ENCODE data around the gene MYOF. TPM values are rescaled to one million over a fixed set of nuclear protein-coding genes. Genes with fewer than 3 reads are reported as not detected.

Gene MYOF
- total RNA-seq, 1 donor = 379 TPM

- no peak for DNase-seq (ENCODE audit: insufficient read length, low spot score, missing footprints)
- no peak overlapping the region for H2AFZ ChIP-seq (ENCODE audit: low read length)
- H3K27me3 ChIP-seq (ENCODE audit: insufficient read depth, low read length) = no peaks in the 10 kb centered on the region
- TF ChIP-seq CTCF (IDR thresholded peaks at IDR 0.05; ENCODE audit: extremely low read depth, low read depth, low read length) = peak; percentile 52
- peaks cover 14% of the 10 kb centered on the region for H4K20me1 ChIP-seq (ENCODE audit: insufficient read depth, low read length)
- H3K9me3 ChIP-seq (ENCODE audit: low read depth, low read length) = no peaks in the 10 kb centered on the region
- H3K27ac ChIP-seq (ENCODE audit: low read depth, low read length) = no peak overlapping the region
- H3K4me2 ChIP-seq (ENCODE audit: insufficient read depth, low read length) = no peak overlapping the region
- H3K79me2 ChIP-seq (ENCODE audit: insufficient read depth, low read length) = peaks cover 9% of the 10 kb centered on the region
- H3K4me1 ChIP-seq (ENCODE audit: insufficient read depth, low read length) = no peaks in the 10 kb centered on the region
- H3K36me3 ChIP-seq (ENCODE audit: insufficient read depth, low read length) = peaks cover 88% of the 10 kb centered on the region
- H3K4me3 ChIP-seq (ENCODE audit: insufficient read depth, low read length) = no peak overlapping the region
These were observed 124.5 kb downstream of the MYOF start for GRCh38 chr10:93357680-93358079.

GRCh38 chr10:93356516-93356915 is 125.6 kb downstream of the MYOF start:
- Histone ChIP-seq H3K4me2 (ENCODE audit: insufficient read depth, low read length) (no peak overlapping the region), H3K36me3 (ENCODE audit: insufficient read depth, low read length) (peaks cover 94% of the 10 kb centered on the region), H3K4me1 (ENCODE audit: insufficient read depth, low read length) (no peaks in the 10 kb centered on the region), H4K20me1 (ENCODE audit: insufficient read depth, low read length) (peaks cover 14% of the 10 kb centered on the region), H3K79me2 (ENCODE audit: insufficient read depth, low read length) (peaks cover 9% of the 10 kb centered on the region), H3K9me3 (ENCODE audit: low read depth, low read length) (no peaks in the 10 kb centered on the region), H3K27me3 (ENCODE audit: insufficient read depth, low read length) (no peaks in the 10 kb centered on the region), H3K27ac (ENCODE audit: low read depth, low read length) (no peak overlapping the region), H3K4me3 (ENCODE audit: insufficient read depth, low read length) (no peak overlapping the region), H2AFZ (ENCODE audit: low read length) (no peak overlapping the region)
- no peak for DNase-seq (ENCODE audit: insufficient read length, low spot score, missing footprints)
- no peak for TF ChIP-seq CTCF (IDR thresholded peaks at IDR 0.05; ENCODE audit: extremely low read depth, low read depth, low read length)

GRCh38 chr10:93352638-93353383 is 129.3 kb downstream of the MYOF start:
- DNase-seq (ENCODE audit: insufficient read length, low spot score, missing footprints) = no peak
- no peak overlapping the region for H2AFZ ChIP-seq (ENCODE audit: low read length)
- H3K27ac ChIP-seq (ENCODE audit: low read depth, low read length) = no peak overlapping the region
- H3K79me2 ChIP-seq (ENCODE audit: insufficient read depth, low read length) = peaks cover 3% of the 10 kb centered on the region
- no peak overlapping the region for H3K4me3 ChIP-seq (ENCODE audit: insufficient read depth, low read length)
- peaks cover 4% of the 10 kb centered on the region for H4K20me1 ChIP-seq (ENCODE audit: insufficient read depth, low read length)
- peak; percentile 69 for TF ChIP-seq CTCF (IDR thresholded peaks at IDR 0.05; ENCODE audit: extremely low read depth, low read depth, low read length)
- no peaks in the 10 kb centered on the region for H3K9me3 ChIP-seq (ENCODE audit: low read depth, low read length)
- H3K4me1 ChIP-seq (ENCODE audit: insufficient read depth, low read length) = no peaks in the 10 kb centered on the region
- H3K27me3 ChIP-seq (ENCODE audit: insufficient read depth, low read length) = no peaks in the 10 kb centered on the region
- no peak overlapping the region for H3K4me2 ChIP-seq (ENCODE audit: insufficient read depth, low read length)
- H3K36me3 ChIP-seq (ENCODE audit: insufficient read depth, low read length) = peaks cover 99% of the 10 kb centered on the region

- no peak overlapping the region for H3K27ac ChIP-seq (ENCODE audit: low read depth, low read length)
- no peaks in the 10 kb centered on the region for H4K20me1 ChIP-seq (ENCODE audit: insufficient read depth, low read length)
- no peak for DNase-seq (ENCODE audit: insufficient read length, low spot score, missing footprints)
- TF ChIP-seq CTCF (IDR thresholded peaks at IDR 0.05; ENCODE audit: extremely low read depth, low read depth, low read length) = no peak
- H2AFZ ChIP-seq (ENCODE audit: low read length) = no peak overlapping the region
- H3K27me3 ChIP-seq (ENCODE audit: insufficient read depth, low read length) = no peaks in the 10 kb centered on the region
- H3K36me3 ChIP-seq (ENCODE audit: insufficient read depth, low read length) = peaks cover 97% of the 10 kb centered on the region
- H3K79me2 ChIP-seq (ENCODE audit: insufficient read depth, low read length) = peaks cover 16% of the 10 kb centered on the region
- peaks cover 6% of the 10 kb centered on the region for H3K4me1 ChIP-seq (ENCODE audit: insufficient read depth, low read length)
- no peaks in the 10 kb centered on the region for H3K9me3 ChIP-seq (ENCODE audit: low read depth, low read length)
- no peak overlapping the region for H3K4me3 ChIP-seq (ENCODE audit: insufficient read depth, low read length)
- H3K4me2 ChIP-seq (ENCODE audit: insufficient read depth, low read length) = no peak overlapping the region
These were observed 135.4 kb downstream of the MYOF start for GRCh38 chr10:93346694-93347093.

Measured in osteoblast (primary cell).